ENCODE data around the gene MYO15B. TPM values are rescaled to one million over a fixed set of nuclear protein-coding genes. Genes with fewer than 3 reads are reported as not detected.

MYO15B gene
- 10 to 100 TPM; 17.8 to 18.9 TPM for total RNA-seq

- Mint-ChIP-seq H3K4me3 (peak within 1 kb of the TSS; percentile 70), H3K36me3 (no peaks in the 10 kb centered on the region), H3K27ac (peak within 1 kb of the TSS; percentile 51), H3K4me1 (peaks cover 3% of the 10 kb centered on the region), H3K9me3 (no peaks in the 10 kb centered on the region), H3K27me3 (no peaks in the 10 kb centered on the region)
- DNase-seq, result peak; percentile 81
Observed at GRCh38 chr17:75587675-75588595, at the start of gene MYO15B. TSS of gene MYO15B (plus strand) at chr17:75587800. CDS start at chr17:75588058, 258 bp downstream.

GRCh38 chr17:75539967-75540729, 47.5 kb upstream of the MYO15B start:
- no peak overlapping the region for H3K4me3 Mint-ChIP-seq
- H3K9me3 Mint-ChIP-seq, result no peaks in the 10 kb centered on the region
- no peak for DNase-seq
- H3K27me3 Mint-ChIP-seq, result no peaks in the 10 kb centered on the region
- H3K4me1 Mint-ChIP-seq, result peaks cover 8% of the 10 kb centered on the region
- no peaks in the 10 kb centered on the region for H3K36me3 Mint-ChIP-seq
- no peak overlapping the region for H3K27ac Mint-ChIP-seq

- Mint-ChIP-seq H3K9me3 (no peaks in the 10 kb centered on the region), H3K4me3 (no peak overlapping the region), H3K4me1 (peaks cover under 1% of the 10 kb centered on the region), H3K27me3 (no peaks in the 10 kb centered on the region), H3K36me3 (no peaks in the 10 kb centered on the region), H3K27ac (no peak overlapping the region)
- DNase-seq, result no peak
Observed at GRCh38 chr17:75540923-75541503, 46.6 kb upstream of the MYO15B start.

DNA sequence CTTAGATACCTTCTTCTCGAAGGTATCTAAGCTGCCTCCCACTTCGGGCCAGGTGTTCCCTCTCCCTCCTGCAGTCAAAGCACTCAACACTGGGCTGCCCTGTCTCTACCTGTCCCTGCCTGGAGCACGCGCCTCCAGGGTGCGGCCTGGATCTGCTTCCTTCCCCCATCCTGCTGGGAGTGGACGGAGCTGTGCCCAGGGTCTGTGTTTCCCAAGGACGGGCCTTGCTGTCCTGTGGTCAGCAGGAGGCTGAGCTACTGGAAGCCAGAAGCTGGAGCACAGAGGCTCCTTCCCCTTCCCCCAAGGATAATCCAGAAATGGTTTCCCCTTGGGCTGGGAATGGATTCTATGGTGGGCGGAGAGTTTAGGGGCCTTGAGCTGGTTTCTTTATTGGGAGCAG, 45.4 kb upstream of the MYO15B start:
- no peaks in the 10 kb centered on the region for H3K36me3 Mint-ChIP-seq
- no peak overlapping the region for H3K27ac Mint-ChIP-seq
- no peak for DNase-seq
- no peak overlapping the region for H3K4me3 Mint-ChIP-seq
- no peaks in the 10 kb centered on the region for H3K27me3 Mint-ChIP-seq
- no peaks in the 10 kb centered on the region for H3K9me3 Mint-ChIP-seq
- H3K4me1 Mint-ChIP-seq, result no peaks in the 10 kb centered on the region

DNA sequence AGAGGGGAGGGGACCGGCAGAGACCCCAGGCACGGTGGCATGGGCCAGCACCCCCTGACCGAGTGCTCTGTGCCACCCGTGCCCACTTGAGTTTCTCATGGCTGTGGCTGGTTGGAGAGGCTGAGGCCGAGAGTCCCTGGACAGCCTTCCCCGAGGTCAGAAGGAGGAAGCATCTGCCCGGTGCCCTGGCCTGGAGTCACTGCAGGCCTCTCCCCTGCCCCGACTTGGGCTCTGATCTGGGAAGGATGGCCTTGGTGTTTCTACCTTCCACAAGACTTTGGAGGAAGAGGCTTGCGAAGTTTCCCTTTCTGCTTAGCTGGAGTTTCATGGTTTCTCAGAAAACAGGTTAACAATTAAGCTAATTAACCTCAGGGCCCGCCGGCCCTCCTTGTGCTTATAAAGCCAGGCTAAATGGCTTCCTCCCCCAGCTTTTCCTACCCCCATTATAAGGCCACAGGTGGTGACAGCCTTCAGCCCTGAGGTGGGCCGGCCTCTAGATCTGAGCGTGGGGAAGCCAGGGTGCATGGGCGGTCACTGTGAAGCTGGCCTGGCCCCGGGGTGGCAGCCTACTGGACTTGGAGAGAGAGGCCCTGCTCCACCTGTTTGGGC, 44.8 kb upstream of the MYO15B start:
- H3K4me1 Mint-ChIP-seq, result no peaks in the 10 kb centered on the region
- H3K27ac Mint-ChIP-seq, result no peak overlapping the region
- no peaks in the 10 kb centered on the region for H3K36me3 Mint-ChIP-seq
- H3K27me3 Mint-ChIP-seq, result no peaks in the 10 kb centered on the region
- H3K4me3 Mint-ChIP-seq, result no peak overlapping the region
- H3K9me3 Mint-ChIP-seq, result no peaks in the 10 kb centered on the region
- no peak for DNase-seq

DNA sequence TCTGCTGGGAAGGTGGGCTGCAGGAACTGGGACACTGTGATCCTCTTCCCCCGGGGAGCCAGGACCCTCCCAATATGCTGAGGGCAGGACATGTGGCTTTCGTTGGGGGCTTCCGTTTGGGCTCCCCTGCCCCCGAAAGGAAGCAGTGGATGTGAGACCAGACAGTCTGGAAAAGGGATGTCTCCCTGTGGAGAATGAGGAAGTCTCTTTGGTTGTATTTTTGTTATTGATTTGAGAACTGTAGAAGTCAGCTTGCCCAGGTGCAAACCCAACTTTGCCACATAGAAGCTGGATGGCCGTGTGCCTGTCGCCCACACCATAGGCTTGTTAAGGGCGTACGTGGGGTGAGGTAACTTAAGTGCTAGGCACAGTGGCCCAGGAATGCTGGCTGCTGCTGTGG, 43.4 kb upstream of the MYO15B start:
- no peaks in the 10 kb centered on the region for H3K4me1 Mint-ChIP-seq

DNA sequence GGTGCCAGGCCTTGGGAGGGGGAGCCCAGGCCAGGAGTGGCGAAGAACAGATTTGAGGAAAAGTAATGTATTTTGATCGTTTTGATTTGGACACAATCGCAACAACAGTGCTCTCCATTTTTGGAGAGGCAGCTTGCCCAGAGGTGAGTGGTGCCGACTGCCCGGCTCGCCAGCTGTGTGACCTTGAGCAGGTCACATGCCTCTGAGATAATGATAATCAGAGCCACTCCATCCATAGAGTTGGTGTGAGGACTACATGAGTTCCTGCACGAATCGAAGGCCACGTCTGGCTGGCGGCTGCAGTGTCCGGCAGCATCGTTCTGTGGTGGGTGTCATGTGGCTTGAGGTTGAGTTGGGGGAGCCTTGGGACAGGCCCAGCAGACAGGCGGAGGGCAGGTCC, 41.4 kb upstream of the MYO15B start:
- Mint-ChIP-seq H3K4me3 (no peak overlapping the region), H3K27ac (no peak overlapping the region), H3K27me3 (no peaks in the 10 kb centered on the region), H3K9me3 (no peaks in the 10 kb centered on the region), H3K36me3 (no peaks in the 10 kb centered on the region), H3K4me1 (no peaks in the 10 kb centered on the region)
- no peak for DNase-seq

More for the DNA sequence above, 43.4 kb upstream of the MYO15B start:
- DNase-seq, result no peak
- no peaks in the 10 kb centered on the region for H3K36me3 Mint-ChIP-seq
- H3K27me3 Mint-ChIP-seq, result no peaks in the 10 kb centered on the region
- H3K9me3 Mint-ChIP-seq, result no peaks in the 10 kb centered on the region
- H3K27ac Mint-ChIP-seq, result no peak overlapping the region
- no peak overlapping the region for H3K4me3 Mint-ChIP-seq

- H3K27ac Mint-ChIP-seq, result no peak overlapping the region
- no peaks in the 10 kb centered on the region for H3K4me1 Mint-ChIP-seq
- no peaks in the 10 kb centered on the region for H3K27me3 Mint-ChIP-seq
- no peak overlapping the region for H3K4me3 Mint-ChIP-seq
- no peaks in the 10 kb centered on the region for H3K9me3 Mint-ChIP-seq
- DNase-seq, result no peak
- no peaks in the 10 kb centered on the region for H3K36me3 Mint-ChIP-seq
Observed at GRCh38 chr17:75547091-75547490, 40.5 kb upstream of the MYO15B start.

GRCh38 chr17:75548813-75549212, 38.8 kb upstream of the MYO15B start:
- no peaks in the 10 kb centered on the region for H3K9me3 Mint-ChIP-seq
- no peak overlapping the region for H3K4me3 Mint-ChIP-seq
- no peaks in the 10 kb centered on the region for H3K4me1 Mint-ChIP-seq
- no peaks in the 10 kb centered on the region for H3K27me3 Mint-ChIP-seq
- H3K36me3 Mint-ChIP-seq, result no peaks in the 10 kb centered on the region
- H3K27ac Mint-ChIP-seq, result no peak overlapping the region
- DNase-seq, result no peak

- Mint-ChIP-seq H3K4me3 (no peak overlapping the region), H3K27me3 (no peaks in the 10 kb centered on the region), H3K27ac (no peak overlapping the region), H3K9me3 (no peaks in the 10 kb centered on the region), H3K36me3 (no peaks in the 10 kb centered on the region), H3K4me1 (no peaks in the 10 kb centered on the region)
- no peak for DNase-seq
Observed at GRCh38 chr17:75549246-75550138, 38.1 kb upstream of the MYO15B start.

DNA sequence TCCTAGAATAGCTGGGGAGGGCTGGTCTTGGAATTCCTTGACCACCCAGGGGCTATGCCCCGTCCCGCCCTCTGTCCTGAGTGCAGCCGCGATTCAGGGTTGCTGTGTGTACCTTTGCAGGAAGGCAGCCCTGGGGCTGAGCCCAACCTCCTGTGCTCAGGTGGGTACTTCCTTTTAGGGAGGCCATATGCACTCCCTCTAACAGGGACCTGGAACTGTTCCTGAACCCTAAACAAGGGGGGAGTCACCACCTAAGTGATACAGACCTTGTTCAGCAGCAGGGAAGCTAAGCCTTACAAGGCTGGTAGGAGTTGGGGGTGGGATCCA, 37.5 kb upstream of the MYO15B start:
- no peak overlapping the region for H3K4me3 Mint-ChIP-seq
- no peak overlapping the region for H3K27ac Mint-ChIP-seq
- no peaks in the 10 kb centered on the region for H3K4me1 Mint-ChIP-seq
- no peaks in the 10 kb centered on the region for H3K36me3 Mint-ChIP-seq
- no peak for DNase-seq
- H3K9me3 Mint-ChIP-seq, result no peaks in the 10 kb centered on the region
- no peaks in the 10 kb centered on the region for H3K27me3 Mint-ChIP-seq

DNA sequence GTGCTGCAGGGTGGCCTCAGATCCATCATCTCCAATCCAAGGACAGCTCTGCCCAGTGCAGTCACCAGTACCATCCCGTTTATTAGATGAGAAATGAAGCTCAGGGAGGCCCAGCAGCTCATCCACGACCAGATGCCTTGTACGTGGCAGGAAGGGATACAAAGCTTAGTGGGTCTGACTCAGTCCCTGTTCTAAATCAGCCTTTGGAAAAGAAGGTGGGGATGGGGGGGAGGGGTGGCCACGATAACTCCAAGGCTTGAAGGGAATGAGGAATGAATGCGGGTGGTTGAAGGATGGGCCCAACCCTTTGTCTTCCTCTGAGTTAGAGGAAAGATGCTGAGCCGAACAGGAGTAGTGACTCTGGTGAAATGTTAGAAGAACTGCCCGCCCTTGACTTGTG, 36.3 kb upstream of the MYO15B start:
- Mint-ChIP-seq H3K36me3 (no peaks in the 10 kb centered on the region), H3K27ac (no peak overlapping the region), H3K9me3 (no peaks in the 10 kb centered on the region), H3K27me3 (no peaks in the 10 kb centered on the region), H3K4me1 (no peaks in the 10 kb centered on the region), H3K4me3 (no peak overlapping the region)
- no peak for DNase-seq

GRCh38 chr17:75552425-75553294, 34.9 kb upstream of the MYO15B start:
- no peak for DNase-seq
- Mint-ChIP-seq H3K4me1 (no peaks in the 10 kb centered on the region), H3K9me3 (no peaks in the 10 kb centered on the region), H3K36me3 (no peaks in the 10 kb centered on the region), H3K27ac (no peak overlapping the region), H3K4me3 (no peak overlapping the region), H3K27me3 (no peaks in the 10 kb centered on the region)
